HG03469 (cell line): ENCODE measurements around the gene SAA2.
"Not testable (repeated sequence)": the region's sequence is repeated elsewhere in the genome, so short reads cannot be mapped to it uniquely, and the experiment has no call there.

Experiments used
- ATAC-seq: cut with Tn5 transposase; IDR thresholded peaks from one replicate; pipeline ENCODE4 v1.9.1; 2021; ENCODE audit warnings: mild to moderate bottlenecking, moderate library complexity, moderate number of reproducible peaks; ENCODE audit not compliant: unreplicated experiment

The SAA2 gene

GRCh38 chr11:18203723-18204122 is 44.7 kb downstream of the SAA2 start:
- no peak for ATAC-seq

- ATAC-seq = not testable (repeated sequence)
Measured at GRCh38 chr11:18197738-18198137, 50.7 kb downstream of the SAA2 start.

GRCh38 chr11:18196532-18196931 is 51.9 kb downstream of the SAA2 start:
- ATAC-seq = no peak
